ENCODE measurements around the gene ESRRA.

DNA sequence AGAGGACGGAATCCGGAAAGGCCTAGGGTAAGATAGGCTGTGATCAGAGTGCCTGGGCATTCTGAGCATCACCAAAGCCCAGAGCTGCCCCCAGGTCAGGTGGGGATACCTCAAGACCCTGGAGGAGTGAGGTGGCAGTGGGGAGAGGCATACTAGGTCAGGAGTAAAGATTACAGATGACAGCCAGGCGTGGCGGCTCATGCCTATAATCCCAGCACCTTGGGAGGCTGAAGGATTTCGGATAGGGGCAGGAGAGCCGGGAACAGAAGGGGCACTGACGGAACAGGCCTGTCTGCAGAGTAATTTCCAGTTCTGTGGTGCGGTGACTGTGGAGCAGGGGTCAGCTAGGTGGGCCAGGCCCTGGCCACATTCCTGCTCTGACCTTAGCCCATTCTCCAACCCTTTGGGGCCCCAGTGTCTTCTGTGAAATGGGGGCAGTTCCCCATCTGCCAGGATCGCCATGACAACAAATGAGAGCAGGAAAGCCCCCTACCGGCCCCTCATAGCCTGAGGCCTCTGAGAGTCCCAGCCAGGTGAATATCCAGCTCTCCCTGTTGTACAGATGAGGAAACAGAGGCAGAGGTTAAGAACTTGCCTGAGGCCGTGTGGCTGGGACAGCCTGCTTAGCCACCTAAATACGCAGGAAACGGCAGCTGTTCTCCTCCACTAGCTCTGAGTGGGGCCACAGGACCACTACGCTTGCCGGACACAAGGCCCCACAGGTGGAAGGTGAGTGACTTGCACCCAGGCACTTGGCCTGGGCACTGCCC lies 30.1 kb upstream of the ESRRA start:
- TF ChIP-seq POLR2A (IDR thresholded peaks at IDR 0.05; ENCODE audit: low read depth, low read length) (no peak), SPI1 (IDR thresholded peaks at IDR 0.05; ENCODE audit: low read depth, low read length) (no peak), POLR2AphosphoS5 (IDR thresholded peaks at IDR 0.05; ENCODE audit: low read depth, low read length) (no peak), TAF1 (IDR thresholded peaks at IDR 0.05; ENCODE audit: low read depth, low read length) (no peak), PAX5 (IDR thresholded peaks at IDR 0.05; ENCODE audit: insufficient read depth, low read length, severe bottlenecking) (no peak), POU2F2 (IDR thresholded peaks at IDR 0.05; ENCODE audit: low read depth, low read length) (no peak)
